GM19238 (cell line): ENCODE measurements around the gene SLC7A8.

ENCODE experiments used
- DNase-seq: peaks from one replicate; pipeline ENCODE4 v3.0.0; 2011; ENCODE audit warnings: low spot score; ENCODE audit not compliant: insufficient read length

The SLC7A8 gene

GRCh38 chr14:23132970-23133369 is 50.5 kb downstream of the SLC7A8 start:
- no peak for DNase-seq

- DNase-seq = no peak
Observed at GRCh38 chr14:23131482-23131881, 52.0 kb downstream of the SLC7A8 start.

- DNase-seq = no peak
Observed at GRCh38 chr14:23130871-23131270, 52.6 kb downstream of the SLC7A8 start.

GRCh38 chr14:23129759-23130316 is 53.6 kb downstream of the SLC7A8 start:
- DNase-seq = no peak

- no peak for DNase-seq
Observed at GRCh38 chr14:23128969-23129758, 54.3 kb downstream of the SLC7A8 start.

- DNase-seq = no peak
Observed at GRCh38 chr14:23127861-23128260, 55.6 kb downstream of the SLC7A8 start.

GRCh38 chr14:23126548-23127278 is 56.7 kb downstream of the SLC7A8 start:
- DNase-seq = no peak

GRCh38 chr14:23125933-23126524 is 57.4 kb downstream of the SLC7A8 start:
- DNase-seq = no peak

GRCh38 chr14:23125011-23125410 is 58.4 kb downstream of the SLC7A8 start:
- no peak for DNase-seq

- no peak for DNase-seq
Observed at GRCh38 chr14:23124337-23124954, 59.0 kb downstream of the SLC7A8 start.

GRCh38 chr14:23123419-23123818 is 60.0 kb downstream of the SLC7A8 start:
- DNase-seq = no peak

GRCh38 chr14:23122086-23122485 is 61.4 kb downstream of the SLC7A8 start:
- no peak for DNase-seq

GRCh38 chr14:23121361-23121771 is 62.1 kb downstream of the SLC7A8 start:
- peak; percentile 44 for DNase-seq

- DNase-seq = peak; percentile 86
Observed at GRCh38 chr14:23120541-23121251, 62.8 kb downstream of the SLC7A8 start.

- peak; percentile 35 for DNase-seq
Observed at GRCh38 chr14:23119363-23120327, 63.8 kb downstream of the SLC7A8 start.

GRCh38 chr14:23118506-23119362 is 64.7 kb downstream of the SLC7A8 start, which contains the start of gene CEBPE:
Gene CEBPE, minus strand, starts transcription at chr14:23119255. Its CDS starts 164 bp downstream, at chr14:23119091.
- no peak for DNase-seq

GRCh38 chr14:23117371-23118020 is 66.0 kb downstream of the SLC7A8 start:
- DNase-seq = no peak

- DNase-seq = no peak
Observed at GRCh38 chr14:23115918-23116317, 67.5 kb downstream of the SLC7A8 start.
